Measurements from ENCODE around the gene MTM1.

The MTM1 gene

DNA sequence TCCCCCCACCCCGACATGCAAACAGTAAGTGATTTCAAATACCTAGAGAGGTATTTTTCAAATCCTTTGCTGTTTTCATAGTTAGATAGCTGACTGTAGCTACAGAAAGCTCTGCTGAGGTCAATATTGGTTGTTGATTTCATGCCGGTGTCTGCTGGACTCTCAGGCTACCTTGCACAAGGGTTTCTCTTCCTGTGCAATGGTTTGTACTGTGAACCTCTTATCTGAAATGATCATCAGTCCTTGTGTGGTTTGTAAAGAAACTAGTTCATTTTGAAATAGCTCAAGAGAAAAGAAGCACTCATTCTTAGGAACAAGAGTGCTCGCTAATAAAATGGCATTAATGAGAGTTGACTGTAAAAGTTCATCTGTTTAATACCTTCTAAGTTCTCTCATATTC is 2.1 kb downstream of the MTM1 start:
- peak in 2 of 3 donors; percentile 23 to 42 for DNase-seq
- ChIA-PET POLR2A (no interaction called here), CTCF (interaction anchor here (1.7 kb wide), 1 partner anchor 75 kb away, joined by 4 read pairs; no protein-coding TSS in a partner anchor)
- Histone ChIP-seq H3K27me3 (replicated peaks in 2 of 5; ENCODE audit: control insufficient read depth in 4 of 5, insufficient read depth in 5 of 5, low read length in 4 of 5) (peaks cover 0 to 6% (median 0%) of the 10 kb centered on the region in 5 experiments), H3K4me3 (ENCODE audit: control insufficient read depth in 1 of 7, extremely low read depth in 1 of 7, insufficient read depth in 4 of 7, low read depth in 2 of 7, low read length in 6 of 7) (peak overlapping the region in 5 of 7 experiments; percentile 15 to 84 (median 74)), H3K4me1 (ENCODE audit: control extremely low read depth in 1 of 4, control insufficient read depth in 4 of 4, insufficient read depth in 4 of 4, low read length in 3 of 4) (peaks cover 26 to 57% (median 38%) of the 10 kb centered on the region in 4 experiments), H3K9me3 (ENCODE audit: control extremely low read depth in 1 of 5, control insufficient read depth in 4 of 5, insufficient read depth in 2 of 5, low read depth in 1 of 5, low read length in 4 of 5) (no peaks in the 10 kb centered on the region), H3K36me3 (ENCODE audit: control insufficient read depth in 4 of 4, insufficient read depth in 4 of 4, low read length in 3 of 4) (no peaks in the 10 kb centered on the region), H3K27ac (ENCODE audit: insufficient read depth in 1 of 2, low read depth in 1 of 2, low read length in 2 of 2, poor library complexity in 1 of 2, severe bottlenecking in 2 of 2) (peak overlapping the region; percentile 26 to 82)
- 40% methylated on average over 1 of the region's 3 CpGs for WGBS (ENCODE audit: insufficient coverage)

DNA sequence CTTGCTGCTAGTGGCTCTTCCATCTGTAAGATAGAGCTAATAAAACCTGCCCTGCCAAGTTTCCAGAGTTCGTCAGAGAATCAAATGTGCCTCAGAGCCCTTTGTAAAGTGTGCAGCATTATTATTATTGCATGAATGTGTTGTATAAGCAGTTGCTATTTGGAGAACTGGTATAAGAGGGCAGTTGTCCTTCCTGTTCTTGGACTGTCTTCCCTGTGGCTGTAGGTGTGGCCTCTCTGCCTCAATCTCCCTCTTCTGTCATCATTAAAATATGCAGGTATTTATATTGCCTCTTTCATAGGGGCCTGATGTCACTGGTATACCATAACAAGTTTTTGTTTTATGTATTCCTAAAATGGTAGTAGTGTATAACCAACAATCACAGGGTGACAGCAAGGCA is 3.8 kb downstream of the MTM1 start:
- H3K9me3 ChIP-seq (ENCODE audit: control extremely low read depth in 1 of 5, control insufficient read depth in 4 of 5, insufficient read depth in 2 of 5, low read depth in 1 of 5, low read length in 4 of 5), result no peaks in the 10 kb centered on the region
- peak overlapping the region in 1 of 2 experiments; percentile 76 for H3K27ac ChIP-seq (ENCODE audit: insufficient read depth in 1 of 2, low read depth in 1 of 2, low read length in 2 of 2, poor library complexity in 1 of 2, severe bottlenecking in 2 of 2)
- POLR2A ChIA-PET, result no interaction called here
- H3K27me3 ChIP-seq (replicated peaks in 2 of 5; ENCODE audit: control insufficient read depth in 4 of 5, insufficient read depth in 5 of 5, low read length in 4 of 5), result peaks cover 0 to 6% (median 0%) of the 10 kb centered on the region in 5 experiments
- WGBS (ENCODE audit: insufficient coverage), result 60% methylated on average over 1 of the region's 1 CpG
- no peak for DNase-seq
- peaks cover 30 to 70% (median 40%) of the 10 kb centered on the region in 4 experiments for H3K4me1 ChIP-seq (ENCODE audit: control extremely low read depth in 1 of 4, control insufficient read depth in 4 of 4, insufficient read depth in 4 of 4, low read length in 3 of 4)
- peak overlapping the region in 1 of 7 experiments; percentile 84 for H3K4me3 ChIP-seq (ENCODE audit: control insufficient read depth in 1 of 7, extremely low read depth in 1 of 7, insufficient read depth in 4 of 7, low read depth in 2 of 7, low read length in 6 of 7)
- CTCF ChIA-PET, result interaction anchor here (0.8 to 2.3 kb wide), 6 partner anchors 10 to 59 kb away, joined by 3 to 9 read pairs (median 4); no protein-coding TSS in a partner anchor
- no peaks in the 10 kb centered on the region for H3K36me3 ChIP-seq (ENCODE audit: control insufficient read depth in 4 of 4, insufficient read depth in 4 of 4, low read length in 3 of 4)

GRCh38 chrX:150573106-150573505 is 4.7 kb downstream of the MTM1 start:
- POLR2A ChIA-PET, result no interaction called here
- H3K36me3 ChIP-seq (ENCODE audit: control insufficient read depth in 4 of 4, insufficient read depth in 4 of 4, low read length in 3 of 4), result no peaks in the 10 kb centered on the region
- H3K4me1 ChIP-seq (ENCODE audit: control extremely low read depth in 1 of 4, control insufficient read depth in 4 of 4, insufficient read depth in 4 of 4, low read length in 3 of 4), result peaks cover 30 to 70% (median 40%) of the 10 kb centered on the region in 4 experiments
- CTCF ChIA-PET, result interaction anchor here (1.0 to 2.3 kb wide), 3 partner anchors 15 to 633 kb away, joined by 3 to 9 read pairs (median 3); no protein-coding TSS in a partner anchor
- no peak overlapping the region for H3K27ac ChIP-seq (ENCODE audit: insufficient read depth in 1 of 2, low read depth in 1 of 2, low read length in 2 of 2, poor library complexity in 1 of 2, severe bottlenecking in 2 of 2)
- WGBS (ENCODE audit: insufficient coverage), result 57% methylated on average over 1 of the region's 1 CpG
- peak overlapping the region in 1 of 7 experiments; percentile 48 for H3K4me3 ChIP-seq (ENCODE audit: control insufficient read depth in 1 of 7, extremely low read depth in 1 of 7, insufficient read depth in 4 of 7, low read depth in 2 of 7, low read length in 6 of 7)
- peaks cover 0 to under 1% (median 0%) of the 10 kb centered on the region in 5 experiments for H3K9me3 ChIP-seq (ENCODE audit: control extremely low read depth in 1 of 5, control insufficient read depth in 4 of 5, insufficient read depth in 2 of 5, low read depth in 1 of 5, low read length in 4 of 5)
- no peak for DNase-seq
- peaks cover 0 to 5% (median 0%) of the 10 kb centered on the region in 5 experiments for H3K27me3 ChIP-seq (replicated peaks in 2 of 5; ENCODE audit: control insufficient read depth in 4 of 5, insufficient read depth in 5 of 5, low read length in 4 of 5)

GRCh38 chrX:150573702-150574101 is 5.3 kb downstream of the MTM1 start:
- CTCF ChIA-PET, result interaction anchor here (1.0 kb wide), 1 partner anchor 633 kb away, joined by 3 read pairs; no protein-coding TSS in a partner anchor
- Histone ChIP-seq H3K4me1 (ENCODE audit: control extremely low read depth in 1 of 4, control insufficient read depth in 4 of 4, insufficient read depth in 4 of 4, low read length in 3 of 4) (peaks cover 30 to 70% (median 40%) of the 10 kb centered on the region in 4 experiments), H3K27ac (ENCODE audit: insufficient read depth in 1 of 2, low read depth in 1 of 2, low read length in 2 of 2, poor library complexity in 1 of 2, severe bottlenecking in 2 of 2) (no peak overlapping the region), H3K4me3 (ENCODE audit: control insufficient read depth in 1 of 7, extremely low read depth in 1 of 7, insufficient read depth in 4 of 7, low read depth in 2 of 7, low read length in 6 of 7) (no peak overlapping the region), H3K36me3 (ENCODE audit: control insufficient read depth in 4 of 4, insufficient read depth in 4 of 4, low read length in 3 of 4) (no peaks in the 10 kb centered on the region), H3K9me3 (ENCODE audit: control extremely low read depth in 1 of 5, control insufficient read depth in 4 of 5, insufficient read depth in 2 of 5, low read depth in 1 of 5, low read length in 4 of 5) (peaks cover 0 to 3% (median 0%) of the 10 kb centered on the region in 5 experiments), H3K27me3 (replicated peaks in 2 of 5; ENCODE audit: control insufficient read depth in 4 of 5, insufficient read depth in 5 of 5, low read length in 4 of 5) (peaks cover 0 to 3% (median 0%) of the 10 kb centered on the region in 5 experiments)
- 85% methylated on average over 4 of the region's 4 CpGs for WGBS (ENCODE audit: insufficient coverage)
- POLR2A ChIA-PET, result no interaction called here
- no peak for DNase-seq

GRCh38 chrX:150574559-150575418 is 6.4 kb downstream of the MTM1 start:
- WGBS (ENCODE audit: insufficient coverage), result 39% methylated on average over 8 of the region's 13 CpGs
- peak in 2 of 3 donors; percentile 19 to 26 for DNase-seq

GRCh38 chrX:150575419-150575814 is 7.0 kb downstream of the MTM1 start:
- peak overlapping the region in 2 of 7 experiments; percentile 32 to 45 for H3K4me3 ChIP-seq (ENCODE audit: control insufficient read depth in 1 of 7, extremely low read depth in 1 of 7, insufficient read depth in 4 of 7, low read depth in 2 of 7, low read length in 6 of 7)
- peaks cover 19 to 58% (median 30%) of the 10 kb centered on the region in 4 experiments for H3K4me1 ChIP-seq (ENCODE audit: control extremely low read depth in 1 of 4, control insufficient read depth in 4 of 4, insufficient read depth in 4 of 4, low read length in 3 of 4)
- POLR2A ChIA-PET, result no interaction called here
- H3K9me3 ChIP-seq (ENCODE audit: control extremely low read depth in 1 of 5, control insufficient read depth in 4 of 5, insufficient read depth in 2 of 5, low read depth in 1 of 5, low read length in 4 of 5), result peaks cover 0 to 3% (median 0%) of the 10 kb centered on the region in 5 experiments
- no peaks in the 10 kb centered on the region for H3K36me3 ChIP-seq (ENCODE audit: control insufficient read depth in 4 of 4, insufficient read depth in 4 of 4, low read length in 3 of 4)
- no peaks in the 10 kb centered on the region for H3K27me3 ChIP-seq (replicated peaks in 2 of 5; ENCODE audit: control insufficient read depth in 4 of 5, insufficient read depth in 5 of 5, low read length in 4 of 5)
- H3K27ac ChIP-seq (ENCODE audit: insufficient read depth in 1 of 2, low read depth in 1 of 2, low read length in 2 of 2, poor library complexity in 1 of 2, severe bottlenecking in 2 of 2), result no peak overlapping the region
- CTCF ChIA-PET, result interaction anchor here (1.3 kb wide), 1 partner anchor 13 kb away, joined by 3 read pairs; no protein-coding TSS in a partner anchor
- DNase-seq, result peak in 2 of 3 donors; percentile 37 to 41
- 65% methylated on average over 4 of the region's 5 CpGs for WGBS (ENCODE audit: insufficient coverage)

More at GRCh38 chrX:150574559-150575418, 6.4 kb downstream of the MTM1 start:
- Histone ChIP-seq H3K4me3 (ENCODE audit: control insufficient read depth in 1 of 7, extremely low read depth in 1 of 7, insufficient read depth in 4 of 7, low read depth in 2 of 7, low read length in 6 of 7) (peak overlapping the region in 2 of 7 experiments; percentile 32 to 45), H3K27me3 (replicated peaks in 2 of 5; ENCODE audit: control insufficient read depth in 4 of 5, insufficient read depth in 5 of 5, low read length in 4 of 5) (no peaks in the 10 kb centered on the region), H3K9me3 (ENCODE audit: control extremely low read depth in 1 of 5, control insufficient read depth in 4 of 5, insufficient read depth in 2 of 5, low read depth in 1 of 5, low read length in 4 of 5) (peaks cover 0 to 3% (median 0%) of the 10 kb centered on the region in 5 experiments), H3K36me3 (ENCODE audit: control insufficient read depth in 4 of 4, insufficient read depth in 4 of 4, low read length in 3 of 4) (no peaks in the 10 kb centered on the region), H3K4me1 (ENCODE audit: control extremely low read depth in 1 of 4, control insufficient read depth in 4 of 4, insufficient read depth in 4 of 4, low read length in 3 of 4) (peaks cover 25 to 64% (median 35%) of the 10 kb centered on the region in 4 experiments), H3K27ac (ENCODE audit: insufficient read depth in 1 of 2, low read depth in 1 of 2, low read length in 2 of 2, poor library complexity in 1 of 2, severe bottlenecking in 2 of 2) (no peak overlapping the region)
- ChIA-PET POLR2A (no interaction called here), CTCF (interaction anchor here (1.3 kb wide), 1 partner anchor 13 kb away, joined by 3 read pairs; no protein-coding TSS in a partner anchor)
